ENCODE results near the gene NCKAP5.

DNA sequence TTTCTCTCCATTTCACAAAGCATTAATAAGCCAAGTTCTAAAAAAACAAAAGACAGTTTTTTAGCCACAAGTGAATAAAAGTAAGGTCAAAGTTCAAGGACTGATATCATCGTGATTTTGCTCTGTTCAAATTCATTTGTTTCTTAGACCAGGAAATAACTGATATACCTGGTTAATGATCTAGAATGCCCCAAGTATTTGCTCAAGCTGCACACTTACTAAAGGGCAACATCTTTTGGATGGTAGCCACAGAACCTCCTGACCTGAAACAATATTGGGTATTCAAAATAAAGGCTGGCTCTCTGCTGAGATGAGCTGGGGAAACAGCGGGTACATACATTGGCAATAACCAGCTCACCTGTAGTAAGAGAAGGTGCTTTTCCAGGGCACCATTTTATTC lies 583.5 kb downstream of the NCKAP5 start:
- TF ChIP-seq CTCF (IDR thresholded peaks at IDR 0.05; ENCODE audit: insufficient read depth, low read length) (no peak), REST (IDR thresholded peaks at IDR 0.05; ENCODE audit: insufficient replicate concordance, low read depth) (no peak), POLR2AphosphoS5 (IDR thresholded peaks at IDR 0.05; ENCODE audit: low read depth) (no peak), SPI1 (IDR thresholded peaks at IDR 0.05; ENCODE audit: borderline replicate concordance, low read depth) (no peak), GABPA (IDR thresholded peaks at IDR 0.05; ENCODE audit: low read depth) (no peak)

All from HL-60 (cell line).